NCI-H345 treated with DMSO at 0.1 percent for 48 hours (cell line): ENCODE measurements around the gene HOXC13.

Experiments used
- DNase-seq: peaks from one replicate; lab custom pipeline; 2025; ENCODE audit not compliant: unreplicated experiment; lab: John Stamatoyannopoulos, UW

HOXC13 gene

GRCh38 chr12:53968214-53969127, 29.8 kb downstream of the HOXC13 start:
- DNase-seq: no peak

GRCh38 chr12:53969588-53970259, 31.1 kb downstream of the HOXC13 start:
- no peak for DNase-seq

GRCh38 chr12:53970451-53970850, 31.8 kb downstream of the HOXC13 start:
- no peak for DNase-seq

- DNase-seq: no peak
These were observed 32.5 kb downstream of the HOXC13 start for GRCh38 chr12:53971129-53971528.

- no peak for DNase-seq
These were observed 33.1 kb downstream of the HOXC13 start for GRCh38 chr12:53971686-53972085.

- DNase-seq: no peak
These were observed 33.6 kb downstream of the HOXC13 start for GRCh38 chr12:53972152-53972702.

GRCh38 chr12:53972722-53973235, 34.1 kb downstream of the HOXC13 start, which contains the start of gene HOXC11:
Gene HOXC11, plus strand, starts transcription at chr12:53973126. Its CDS starts 116 bp downstream, at chr12:53973242.
- DNase-seq: no peak

GRCh38 chr12:53973236-53974042, 34.8 kb downstream of the HOXC13 start:
- DNase-seq: no peak

GRCh38 chr12:53974084-53975063, 35.7 kb downstream of the HOXC13 start, which contains the start of gene HOTAIR:
Gene HOTAIR, minus strand, starts transcription at chr12:53974954.
- DNase-seq: no peak

- DNase-seq: no peak
These were observed 36.4 kb downstream of the HOXC13 start for GRCh38 chr12:53975064-53975471.

GRCh38 chr12:53975479-53976152, 37.0 kb downstream of the HOXC13 start:
- DNase-seq: no peak

- no peak for DNase-seq
These were observed 37.7 kb downstream of the HOXC13 start for GRCh38 chr12:53976172-53976822.

- no peak for DNase-seq
These were observed 38.4 kb downstream of the HOXC13 start for GRCh38 chr12:53976823-53977595.

GRCh38 chr12:53977596-53978445, 39.2 kb downstream of the HOXC13 start:
- no peak for DNase-seq

- DNase-seq: no peak
These were observed 40.1 kb downstream of the HOXC13 start for GRCh38 chr12:53978477-53979356.
